Right atrium auricular region (tissue), 2 donors: Measurements from ENCODE around the gene TRIM16. TPM values are rescaled to one million over a fixed set of nuclear protein-coding genes. Genes with fewer than 3 reads are reported as not detected.
A peak's percentile ranks its signal among the peaks of the same experiment; 100 is the strongest.
"Not testable (repeated sequence)": the region's sequence is repeated elsewhere in the genome, so short reads cannot be mapped to it uniquely, and the experiment has no call there.

Experiments used
- DNase-seq: peaks from one replicate; pipeline ENCODE4 v3.0.0-alpha.2; 2019; ENCODE audit warnings: low spot score
- H3K27ac ChIP-seq, 2 donors: fragments of 200-600 bp; sonication (generic); 1 replicate in 1 of 2; 2 replicates in 1 of 2; pipeline ENCODE4 v1.5.1; 2016 to 2019
- H3K27me3 ChIP-seq, 2 donors: fragments of 200-600 bp; sonication (generic); one replicate each; pipeline versions ENCODE4 v1.5.1 to v1.6.0; 2017 to 2019
- H3K36me3 ChIP-seq: fragments of 200-600 bp; sonication (generic); one replicate; pipeline ENCODE4 v1.5.1; 2016
- H3K4me1 ChIP-seq, 2 donors: fragments of 200-600 bp; sonication (generic); one replicate each; pipeline versions ENCODE4 v1.5.1 to v1.6.0; 2017 to 2019
- H3K4me3 ChIP-seq, 2 donors: fragments of 200-600 bp; sonication (generic); 1 replicate in 1 of 2; 2 replicates in 1 of 2; pipeline ENCODE4 v1.5.1; 2017 to 2019; ENCODE audit warnings: mild to moderate bottlenecking in 1 of 2, moderate library complexity in 1 of 2
- H3K9me3 ChIP-seq, 2 donors: fragments of 200-600 bp; sonication (generic); one replicate each; pipeline ENCODE4 v1.5.1; 2019
- CTCF ChIP-seq, 2 donors: fragments of 200-600 bp; sonication (generic); IDR thresholded peaks; one replicate each; pipeline ENCODE4 v1.5.1; 2019; ENCODE audit warnings: antibody characterized with exemption in 2 of 2
- total RNA-seq, 2 donors: library from RNA; depleted of rRNA; stranded (reverse); fragments of >200 nt; gene quantifications; one replicate each; pipeline ENCODE4 v1.1.0, GENCODE V29; 2016

The TRIM16 gene
- total RNA-seq, 2 donors from 2014 or later, result 17.1 to 33.4 TPM

DNA sequence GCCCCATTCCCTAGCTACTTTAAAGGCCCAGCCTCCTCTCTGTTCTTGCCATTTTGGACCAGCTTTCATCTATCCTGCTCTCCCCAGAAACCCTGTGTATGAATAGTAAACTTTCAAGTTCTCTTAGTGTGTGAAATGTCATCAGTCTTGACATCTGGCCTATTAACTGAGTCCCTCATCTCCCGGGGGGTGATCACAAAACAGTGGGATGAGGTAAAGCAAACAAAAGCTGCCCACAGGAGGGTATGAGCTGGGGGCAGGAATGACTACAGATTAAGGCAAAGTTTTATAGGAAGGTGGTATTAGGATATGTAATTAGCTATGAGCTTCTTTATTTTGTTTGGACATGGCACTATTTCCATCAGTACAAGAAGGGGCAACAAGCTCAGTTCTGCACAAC, 9.5 kb downstream of the TRIM16 start:
- DNase-seq, H3K27ac ChIP-seq, H3K36me3 ChIP-seq, H3K4me1 ChIP-seq, H3K9me3 ChIP-seq, H3K27me3 ChIP-seq, H3K4me3 ChIP-seq: not testable (repeated sequence)

DNA sequence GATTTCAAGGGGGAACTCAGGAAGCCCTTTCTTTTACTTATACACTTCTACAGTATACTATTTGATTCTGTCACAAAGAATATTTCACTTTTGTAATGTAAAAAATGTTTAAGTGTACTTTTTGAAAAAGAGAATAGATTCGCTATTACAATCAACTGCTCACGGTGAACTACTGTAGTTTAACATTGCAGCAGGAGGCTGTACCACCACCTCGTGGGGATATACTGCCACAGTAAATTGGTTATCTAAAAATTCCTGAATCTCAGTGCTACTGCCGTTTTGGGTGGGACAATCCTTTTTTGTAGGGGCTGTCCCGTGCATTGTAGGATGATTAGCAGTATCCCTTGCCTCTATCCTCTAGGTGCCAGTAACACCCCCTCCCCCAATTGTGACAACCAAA, 14.6 kb downstream of the TRIM16 start:
- not testable (repeated sequence) for H3K36me3 ChIP-seq, H3K4me3 ChIP-seq, H3K4me1 ChIP-seq, H3K9me3 ChIP-seq, DNase-seq, H3K27ac ChIP-seq, H3K27me3 ChIP-seq

- Histone ChIP-seq H3K27me3 (no peaks in the 10 kb centered on the region), H3K9me3 (no peaks in the 10 kb centered on the region), H3K4me1 (peaks cover 0 to 13% of the 10 kb centered on the region in 2 donors), H3K27ac (no peak overlapping the region), H3K36me3 (no peaks in the 10 kb centered on the region), H3K4me3 (no peak overlapping the region)
- DNase-seq, result no peak
- no peak for TF ChIP-seq CTCF (IDR thresholded peaks at IDR 0.05)
Observed at GRCh38 chr17:15663691-15664090, 20.4 kb downstream of the TRIM16 start.

DNA sequence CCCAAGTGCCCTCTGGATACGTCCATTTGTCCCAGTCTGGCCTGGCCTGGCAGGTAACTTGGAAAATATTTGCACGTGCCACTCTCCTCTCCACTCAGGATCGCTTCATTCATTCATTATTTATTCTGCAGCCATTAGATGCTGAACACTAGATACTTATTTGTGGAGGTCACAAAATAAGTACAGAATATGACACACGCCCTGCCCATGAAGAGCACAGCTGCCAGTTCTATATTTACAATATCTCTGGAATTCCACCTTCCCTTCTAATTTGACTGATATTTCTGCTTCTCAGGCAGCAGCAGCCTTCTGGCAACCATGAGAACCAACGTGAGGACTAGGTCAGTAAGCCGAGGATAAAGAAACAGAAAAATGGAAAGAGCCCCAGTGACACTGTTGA, 20.9 kb downstream of the TRIM16 start:
- Histone ChIP-seq H3K4me1 (peaks cover 0 to 15% of the 10 kb centered on the region in 2 donors), H3K9me3 (no peaks in the 10 kb centered on the region), H3K27me3 (no peaks in the 10 kb centered on the region), H3K27ac (no peak overlapping the region), H3K4me3 (no peak overlapping the region), H3K36me3 (no peaks in the 10 kb centered on the region)
- TF ChIP-seq CTCF (IDR thresholded peaks at IDR 0.05), result no peak
- no peak for DNase-seq

DNA sequence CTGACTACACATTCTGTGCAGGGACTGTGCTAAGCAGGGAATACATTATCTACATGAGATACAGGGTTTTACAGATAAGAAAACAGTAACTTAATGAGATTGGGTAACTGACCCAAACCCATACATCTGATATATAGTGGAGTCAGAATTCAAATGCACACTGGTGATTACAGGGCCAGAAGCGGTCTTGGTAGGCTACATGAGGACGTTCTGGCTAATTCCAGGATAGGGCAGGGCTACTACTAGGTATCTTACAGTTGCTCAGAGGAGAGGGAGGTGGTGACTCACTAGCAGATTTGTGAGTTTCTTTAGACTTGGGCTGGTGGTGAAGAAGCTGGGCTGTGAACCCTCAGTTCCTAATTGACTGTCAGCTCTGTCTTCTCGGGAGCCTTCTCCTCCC, 21.4 kb downstream of the TRIM16 start:
- Histone ChIP-seq H3K9me3 (no peaks in the 10 kb centered on the region), H3K27me3 (no peaks in the 10 kb centered on the region), H3K4me1 (peaks cover 0 to 15% of the 10 kb centered on the region in 2 donors), H3K4me3 (no peak overlapping the region), H3K27ac (no peak overlapping the region), H3K36me3 (no peaks in the 10 kb centered on the region)
- TF ChIP-seq CTCF (IDR thresholded peaks at IDR 0.05), result no peak
- no peak for DNase-seq

DNA sequence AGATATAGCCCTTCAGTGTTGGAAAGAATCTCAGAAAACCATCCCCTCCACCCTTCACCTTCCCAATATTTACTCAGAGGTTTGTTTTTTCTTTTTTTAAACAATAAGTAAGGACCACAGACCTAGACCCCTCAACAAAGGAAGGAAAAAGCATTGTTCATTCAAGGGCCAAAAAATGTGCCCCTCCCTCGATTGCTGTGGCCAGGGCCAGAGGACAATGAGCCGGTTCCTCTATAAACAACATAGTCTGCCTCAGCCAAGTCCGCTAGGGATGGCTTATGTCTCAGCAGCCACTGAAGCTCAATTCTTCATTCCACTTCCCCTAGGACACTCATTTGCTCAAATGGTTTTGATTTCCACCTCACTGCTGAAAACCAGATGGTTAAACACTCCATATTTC, 24.0 kb downstream of the TRIM16 start:
- Histone ChIP-seq H3K4me1 (peaks cover 0 to 15% of the 10 kb centered on the region in 2 donors), H3K27me3 (no peaks in the 10 kb centered on the region), H3K27ac (peak overlapping the region; percentile 54 to 60), H3K9me3 (no peaks in the 10 kb centered on the region), H3K4me3 (no peak overlapping the region), H3K36me3 (no peaks in the 10 kb centered on the region)
- no peak for DNase-seq
- TF ChIP-seq CTCF (IDR thresholded peaks at IDR 0.05), result no peak

- no peak for DNase-seq
- H3K36me3 ChIP-seq, result no peaks in the 10 kb centered on the region
- H3K27ac ChIP-seq, result peak overlapping the region; percentile 54 to 60
- TF ChIP-seq CTCF (IDR thresholded peaks at IDR 0.05), result no peak
- H3K9me3 ChIP-seq, result no peaks in the 10 kb centered on the region
- H3K4me3 ChIP-seq, result no peak overlapping the region
- no peaks in the 10 kb centered on the region for H3K27me3 ChIP-seq
- peaks cover 0 to 15% of the 10 kb centered on the region in 2 donors for H3K4me1 ChIP-seq
Observed at GRCh38 chr17:15659663-15660062, 24.4 kb downstream of the TRIM16 start.
